Ecto neural progenitor cell (in vitro differentiated cells): ENCODE data around the gene GPR84.

ENCODE experiments used
- DNase-seq: peaks from one replicate; pipeline ENCODE4 v3.0.0-alpha.2; 2018; ENCODE audit warnings: low spot score

Gene GPR84

GRCh38 chr12:54373649-54374561, 9.6 kb upstream of the GPR84 start:
- no peak for DNase-seq

- DNase-seq, result no peak
These were observed 8.0 kb upstream of the GPR84 start for GRCh38 chr12:54372113-54372806.

GRCh38 chr12:54371328-54372112, 7.2 kb upstream of the GPR84 start:
- no peak for DNase-seq

- DNase-seq, result peak; percentile 96
These were observed 6.0 kb upstream of the GPR84 start for GRCh38 chr12:54370171-54370730.

- DNase-seq, result no peak
These were observed 5.4 kb upstream of the GPR84 start for GRCh38 chr12:54369597-54370131.

- DNase-seq, result peak; percentile 92
These were observed 4.7 kb upstream of the GPR84 start for GRCh38 chr12:54368709-54369596.

- DNase-seq, result no peak
These were observed 3.9 kb upstream of the GPR84 start for GRCh38 chr12:54368025-54368708.

- no peak for DNase-seq
These were observed 668 bp downstream of the GPR84 start for GRCh38 chr12:54363618-54364017.

GRCh38 chr12:54363047-54363446, 1.2 kb downstream of the GPR84 start:
- DNase-seq, result no peak

GRCh38 chr12:54360717-54361456, 3.4 kb downstream of the GPR84 start:
- DNase-seq, result peak; percentile 92

- DNase-seq, result no peak
These were observed 4.4 kb downstream of the GPR84 start for GRCh38 chr12:54359762-54360351.

- DNase-seq, result peak; percentile 99
These were observed 5.1 kb downstream of the GPR84 start for GRCh38 chr12:54358945-54359761.

GRCh38 chr12:54358191-54358944, 5.9 kb downstream of the GPR84 start:
- DNase-seq, result no peak

- peak; percentile 53 for DNase-seq
These were observed 6.6 kb downstream of the GPR84 start for GRCh38 chr12:54357506-54358190.

GRCh38 chr12:54356951-54357356, 7.3 kb downstream of the GPR84 start:
- peak; percentile 60 for DNase-seq

GRCh38 chr12:54356228-54356627, 8.1 kb downstream of the GPR84 start:
- peak; percentile 48 for DNase-seq
